Peyer's patch (tissue), 4 donors: ENCODE measurements around the gene SSH2. TPM values are rescaled to one million over a fixed set of nuclear protein-coding genes. Genes with fewer than 3 reads are reported as not detected.
"Not testable (repeated sequence)": the region's sequence is repeated elsewhere in the genome, so short reads cannot be mapped to it uniquely, and the experiment has no call there.

ENCODE experiments used
- DNase-seq, 3 donors: peaks; one replicate each; pipeline ENCODE4 v3.0.0-alpha.2; 2017 to 2019
- H3K27ac ChIP-seq, 4 donors: fragments of 200-600 bp; sonication (generic); one replicate each; pipeline ENCODE4 v1.5.1; 2016 to 2019
- H3K27me3 ChIP-seq, 2 donors: fragments of 200-600 bp; sonication (generic); one replicate each; pipeline ENCODE4 v1.5.1; 2019
- H3K36me3 ChIP-seq, 3 donors: fragments of 200-600 bp; sonication (generic); one replicate each; pipeline ENCODE4 v1.5.1; 2016 to 2019
- H3K4me1 ChIP-seq, 4 donors: fragments of 200-600 bp; sonication (generic); one replicate each; pipeline ENCODE4 v1.5.1; 2016 to 2019
- H3K4me3 ChIP-seq, 4 donors: fragments of 200-600 bp; sonication (generic); 1 replicate in 3 of 4; 2 replicates in 1 of 4; pipeline ENCODE4 v1.5.1; 2016 to 2019; ENCODE audit warnings: mild to moderate bottlenecking in 1 of 4
- H3K9me3 ChIP-seq, 4 donors: fragments of 200-600 bp; sonication (generic); one replicate each; pipeline ENCODE4 v1.5.1; 2016 to 2019; ENCODE audit warnings: mild to moderate bottlenecking in 1 of 4
- CTCF ChIP-seq, 6 experiments: fragments of 450-650 bp in 4 of 6; fragments of 200-600 bp in 2 of 6; sonication (generic) in 1 of 6; IDR thresholded peaks; one replicate each; pipeline ENCODE4 v1.5.1; 2017 to 2019; ENCODE audit warnings: antibody characterized with exemption in 6 of 6, mild to moderate bottlenecking in 3 of 6, moderate library complexity in 1 of 6
- POLR2A ChIP-seq, 2 donors: fragments of 450-650 bp; IDR thresholded peaks; one replicate each; pipeline ENCODE4 v1.5.1; 2017; ENCODE audit warnings: antibody characterized with exemption in 2 of 2, mild to moderate bottlenecking in 2 of 2, moderate library complexity in 2 of 2
- total RNA-seq, 4 donors: library from RNA; depleted of rRNA; stranded (reverse); fragments of >200 nt; gene quantifications; one replicate each; pipeline ENCODE4 v1.1.0, GENCODE V29; 2016

SSH2 gene
- total RNA-seq, 4 donors from 2014 or later: 45.4 to 139 (median 58.2) TPM

GRCh38 chr17:29789196-29790170 is 140.5 kb downstream of the SSH2 start:
- TF ChIP-seq POLR2A (IDR thresholded peaks at IDR 0.05): no peak
- no peak for TF ChIP-seq CTCF (IDR thresholded peaks at IDR 0.05)
- Histone ChIP-seq H3K36me3 (peaks cover 0 to 7% (median 0%) of the 10 kb centered on the region in 3 donors), H3K27me3 (no peaks in the 10 kb centered on the region), H3K9me3 (no peaks in the 10 kb centered on the region), H3K4me3 (no peak overlapping the region), H3K27ac (no peak overlapping the region), H3K4me1 (no peaks in the 10 kb centered on the region)
- DNase-seq: no peak

- peaks cover 0 to 8% (median 0%) of the 10 kb centered on the region in 3 donors for H3K36me3 ChIP-seq
Observed at GRCh38 chr17:29787995-29788394, 142.0 kb downstream of the SSH2 start.

GRCh38 chr17:29782917-29783316 is 147.1 kb downstream of the SSH2 start:
- no peak for TF ChIP-seq CTCF (IDR thresholded peaks at IDR 0.05)
- TF ChIP-seq POLR2A (IDR thresholded peaks at IDR 0.05): no peak
- Histone ChIP-seq H3K27ac (no peak overlapping the region), H3K9me3 (no peaks in the 10 kb centered on the region), H3K27me3 (no peaks in the 10 kb centered on the region), H3K4me3 (no peak overlapping the region), H3K36me3 (peaks cover 0 to 3% (median 0%) of the 10 kb centered on the region in 3 donors), H3K4me1 (no peaks in the 10 kb centered on the region)
- DNase-seq: no peak

More at GRCh38 chr17:29787995-29788394, 142.0 kb downstream of the SSH2 start:
- Histone ChIP-seq H3K4me3 (no peak overlapping the region), H3K9me3 (no peaks in the 10 kb centered on the region), H3K4me1 (no peaks in the 10 kb centered on the region), H3K27ac (no peak overlapping the region), H3K27me3 (no peaks in the 10 kb centered on the region)
- no peak for TF ChIP-seq POLR2A (IDR thresholded peaks at IDR 0.05)
- no peak for TF ChIP-seq CTCF (IDR thresholded peaks at IDR 0.05)
- no peak for DNase-seq

GRCh38 chr17:29779812-29780190 is 150.2 kb downstream of the SSH2 start:
- DNase-seq, H3K4me3 ChIP-seq, H3K27me3 ChIP-seq, H3K9me3 ChIP-seq, H3K36me3 ChIP-seq, H3K4me1 ChIP-seq, H3K27ac ChIP-seq: not testable (repeated sequence)

- peak; percentile 64 to 85 (median 78) for TF ChIP-seq CTCF (IDR thresholded peaks at IDR 0.05)
- no peak for TF ChIP-seq POLR2A (IDR thresholded peaks at IDR 0.05)
- H3K27ac ChIP-seq: peak overlapping the region in 1 of 4 donors; percentile 31
Observed at GRCh38 chr17:29778956-29779811, 150.8 kb downstream of the SSH2 start.

More at GRCh38 chr17:29778956-29779811, 150.8 kb downstream of the SSH2 start:
- DNase-seq: peak; percentile 67 to 93 (median 79)
- Histone ChIP-seq H3K4me1 (no peaks in the 10 kb centered on the region), H3K27me3 (no peaks in the 10 kb centered on the region), H3K9me3 (no peaks in the 10 kb centered on the region), H3K36me3 (peaks cover 0 to 3% (median 0%) of the 10 kb centered on the region in 3 donors), H3K4me3 (no peak overlapping the region)
